IPS-15b (cell line): ENCODE measurements around the gene CEP72.
"Not testable (repeated sequence)": the region's sequence is repeated elsewhere in the genome, so short reads cannot be mapped to it uniquely, and the experiment has no call there.

Experiments
- H3K27me3 ChIP-seq: one replicate; pipeline ENCODE4 v1.6.1; 2013; ENCODE audit warnings: low read length; ENCODE audit not compliant: control insufficient read depth, insufficient read depth
- H3K36me3 ChIP-seq: one replicate; pipeline ENCODE4 v1.6.1; 2013; ENCODE audit warnings: low read length; ENCODE audit not compliant: control insufficient read depth, insufficient read depth
- H3K4me1 ChIP-seq: one replicate; pipeline ENCODE4 v1.6.1; 2013; ENCODE audit warnings: mild to moderate bottlenecking, low read length; ENCODE audit not compliant: control insufficient read depth, insufficient read depth
- H3K4me3 ChIP-seq: one replicate; pipeline ENCODE4 v1.5.1; 2013; ENCODE audit warnings: low read depth, low read length
- H3K9ac ChIP-seq: one replicate; pipeline ENCODE4 v1.6.1; 2013; ENCODE audit warnings: low read depth, mild to moderate bottlenecking, low read length
- H3K9me3 ChIP-seq: one replicate; pipeline ENCODE4 v1.6.1; 2013; ENCODE audit warnings: mild to moderate bottlenecking, low read length; ENCODE audit not compliant: control insufficient read depth, insufficient read depth

CEP72 gene

DNA sequence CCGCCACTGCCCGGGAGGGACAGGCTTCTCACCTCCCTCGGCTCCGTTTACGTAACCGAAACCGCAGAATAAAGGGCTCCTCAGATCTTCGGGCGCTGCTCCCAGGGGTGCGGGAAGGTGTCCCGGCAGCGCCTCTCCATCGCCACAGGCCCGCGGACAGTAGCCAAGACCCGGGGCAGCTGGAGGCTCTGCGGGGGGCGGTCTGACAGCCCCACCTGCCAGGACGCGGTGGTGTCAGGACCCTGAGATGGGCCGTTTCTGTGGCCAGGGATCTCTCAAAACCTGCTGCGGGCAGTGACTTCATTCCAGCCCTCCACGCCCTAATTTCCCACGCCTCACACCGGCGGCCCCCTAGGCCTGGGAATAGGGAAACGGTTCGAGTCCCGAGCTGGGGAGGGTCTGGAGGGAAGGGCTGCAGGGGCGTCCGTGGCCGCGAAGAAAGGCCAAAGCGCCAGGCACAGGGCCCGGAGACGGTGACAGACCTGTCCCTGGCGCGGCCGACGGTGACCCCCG is 80.4 kb downstream of the CEP72 start:
- H3K4me3 ChIP-seq: peak overlapping the region; percentile 13
- not testable (repeated sequence) for H3K9ac ChIP-seq, H3K27me3 ChIP-seq, H3K4me1 ChIP-seq, H3K36me3 ChIP-seq, H3K9me3 ChIP-seq

DNA sequence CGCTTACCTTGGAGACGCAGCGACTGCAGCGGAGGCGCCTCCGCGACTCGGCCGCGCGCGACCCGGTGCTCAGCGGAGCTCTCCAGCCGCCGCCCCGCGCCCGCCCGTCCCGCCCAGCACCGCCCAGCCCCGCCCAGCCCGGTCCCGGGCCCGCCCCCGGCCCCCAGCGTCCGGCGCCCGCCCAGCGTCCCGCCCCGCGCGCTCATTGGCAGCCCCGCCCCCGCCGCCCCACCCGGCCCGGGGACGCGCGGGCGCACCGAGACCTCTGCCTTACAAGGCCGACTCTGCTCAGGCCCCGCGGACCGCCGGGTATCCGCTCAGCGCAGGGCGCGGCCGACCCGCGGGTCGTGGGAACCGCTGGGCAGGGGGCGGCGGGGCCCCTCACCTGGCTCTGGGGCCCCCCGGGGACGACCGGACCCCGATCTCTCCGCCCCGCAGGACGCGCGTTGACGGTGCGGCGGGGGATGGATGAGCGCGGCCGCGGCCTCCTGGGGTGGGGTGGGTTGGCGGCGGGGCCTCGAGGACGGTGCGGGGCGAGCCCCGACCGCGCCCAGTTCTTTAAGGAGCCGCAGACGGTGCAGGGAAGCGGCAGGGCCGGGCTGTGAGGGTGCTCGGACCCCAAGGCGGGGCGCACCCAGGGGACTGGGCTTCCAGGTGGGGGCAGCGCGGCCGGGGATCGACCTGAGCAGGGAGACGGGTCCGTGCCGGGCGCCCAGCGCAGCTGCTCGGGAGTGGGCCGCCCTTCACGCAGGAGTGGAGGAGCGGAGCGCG is 81.3 kb downstream of the CEP72 start, which contains the start of gene TPPP:
Gene TPPP (minus strand): TSS at position 82 of the 771 bp plus-strand sequence. CDS start 15,292 bp downstream, outside the sequence.
- not testable (repeated sequence) for H3K9me3 ChIP-seq, H3K36me3 ChIP-seq, H3K4me1 ChIP-seq, H3K27me3 ChIP-seq, H3K9ac ChIP-seq
- peak within 1 kb of the TSS; percentile 13 for H3K4me3 ChIP-seq

DNA sequence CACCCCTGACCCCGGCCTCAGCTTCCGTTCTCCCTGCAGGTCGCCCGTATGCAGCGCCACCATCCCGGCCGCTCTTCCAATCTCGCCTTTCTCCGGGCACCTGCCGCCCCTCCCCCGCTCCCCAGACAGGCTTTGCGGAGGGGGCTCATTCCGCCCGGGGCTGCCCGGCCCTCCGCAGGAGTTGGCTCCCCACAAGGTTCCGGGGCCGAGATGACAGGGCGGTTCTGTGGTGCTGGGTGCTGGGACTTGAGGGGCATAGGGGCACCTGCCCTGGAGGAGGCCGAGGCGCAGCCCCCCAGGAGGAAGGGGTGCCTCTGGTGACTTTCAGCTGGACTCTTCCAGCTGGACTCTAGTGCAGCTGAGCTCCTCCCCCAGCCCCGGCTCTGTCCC is 81.9 kb downstream of the CEP72 start:
- H3K4me3 ChIP-seq: not testable (repeated sequence)

DNA sequence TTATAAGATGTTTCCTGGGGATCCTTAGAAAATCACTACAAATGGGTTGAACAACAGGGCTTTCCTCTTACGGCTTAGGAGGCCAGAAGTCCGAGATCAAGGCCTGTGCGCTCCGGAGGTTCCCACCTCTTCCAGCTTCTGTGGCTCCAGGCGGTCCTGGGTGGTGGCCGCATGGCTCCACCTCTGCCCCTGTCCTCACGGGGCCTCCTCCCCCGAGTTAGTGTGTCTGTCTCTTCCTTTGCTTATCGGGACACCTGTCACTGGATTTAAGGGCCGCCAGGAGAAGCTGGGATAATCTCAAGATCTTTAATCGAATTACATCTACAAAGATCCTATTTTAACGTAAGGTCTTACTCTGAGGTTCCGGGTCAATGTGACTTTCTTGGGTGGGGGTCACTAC is 83.3 kb downstream of the CEP72 start:
- not testable (repeated sequence) for H3K9me3 ChIP-seq, H3K4me3 ChIP-seq, H3K4me1 ChIP-seq, H3K9ac ChIP-seq, H3K27me3 ChIP-seq, H3K36me3 ChIP-seq

More for the DNA sequence above, 81.9 kb downstream of the CEP72 start:
- not testable (repeated sequence) for H3K9ac ChIP-seq, H3K27me3 ChIP-seq, H3K4me1 ChIP-seq, H3K9me3 ChIP-seq, H3K36me3 ChIP-seq

- not testable (repeated sequence) for H3K4me1 ChIP-seq, H3K27me3 ChIP-seq, H3K9ac ChIP-seq, H3K9me3 ChIP-seq, H3K36me3 ChIP-seq, H3K4me3 ChIP-seq
Measured at GRCh38 chr5:696191-696590, 84.1 kb downstream of the CEP72 start.

GRCh38 chr5:696753-697702 is 84.9 kb downstream of the CEP72 start:
- H3K4me3 ChIP-seq, H3K4me1 ChIP-seq, H3K9me3 ChIP-seq, H3K27me3 ChIP-seq, H3K9ac ChIP-seq, H3K36me3 ChIP-seq: not testable (repeated sequence)
